HEK293 (cell line): ENCODE results near the gene PDE6B.

Source experiments
- CTCF ChIA-PET: fragments of 350-600 bp; formaldehyde crosslinking; extraction: SDS; loops from one replicate; lab custom pipeline; 2021; ENCODE audit warnings: antibody characterized with exemption; lab: Yijun Ruan, JAX
- POLR2A ChIA-PET: fragments of 300-600 bp; formaldehyde crosslinking; extraction: SDS; loops from one replicate; lab custom pipeline; 2020; ENCODE audit warnings: antibody characterized with exemption, inconsistent platforms; lab: Yijun Ruan, JAX
- H3K27ac ChIP-seq: fragments of 200-500 bp; sonication (Bioruptor generic); 2 replicates; pipeline ENCODE4 v1.5.1; 2014; ENCODE audit warnings: low read depth, low read length, control low read depth, inconsistent platforms; ENCODE audit errors: extremely low read depth
- H3K36me3 ChIP-seq, 2 experiments: fragments of 200-500 bp in 1 of 2; sonication (Bioruptor generic) in 1 of 2; 1 replicate in 1 of 2; 2 replicates in 1 of 2; pipeline ENCODE4 v1.5.1; 2014 to 2017; ENCODE audit warnings: inconsistent platforms in 2 of 2, low read length in 2 of 2; ENCODE audit not compliant: control insufficient read depth in 2 of 2, insufficient read depth in 1 of 2
- H3K4me1 ChIP-seq: fragments of 200-500 bp; sonication (Bioruptor generic); 2 replicates; pipeline ENCODE4 v1.5.1; 2014; ENCODE audit warnings: mild to moderate bottlenecking, low read length, inconsistent platforms; ENCODE audit not compliant: control insufficient read depth, insufficient read depth
- H3K4me3 ChIP-seq: 2 replicates; pipeline ENCODE4 v1.5.1; 2011; ENCODE audit warnings: low read depth, mild to moderate bottlenecking, control low read depth, low read length, moderate library complexity
- H3K9me3 ChIP-seq: fragments of 200-500 bp; sonication (Bioruptor generic); 2 replicates; pipeline ENCODE4 v1.5.1; 2014; ENCODE audit warnings: low read depth, low read length, inconsistent platforms; ENCODE audit not compliant: control insufficient read depth, insufficient read depth
- OVOL3 ChIP-seq: fragments of 450-650 bp; formaldehyde crosslinking; IDR thresholded peaks from 2 replicates; pipeline ENCODE4 v1.5.1; 2016; ENCODE audit warnings: missing biosample characterization, missing genetic modification characterization
- SP7 ChIP-seq: fragments of 450-650 bp; formaldehyde crosslinking; IDR thresholded peaks from 2 replicates; pipeline ENCODE4 v1.5.1; 2016; ENCODE audit warnings: missing biosample characterization, missing genetic modification characterization
- WT1 ChIP-seq: fragments of 450-650 bp; formaldehyde crosslinking; IDR thresholded peaks from 2 replicates; pipeline ENCODE4 v1.5.1; 2016; ENCODE audit warnings: missing biosample characterization, missing genetic modification characterization
- ZFP3 ChIP-seq: fragments of 450-650 bp; formaldehyde crosslinking; IDR thresholded peaks from 2 replicates; pipeline ENCODE4 v1.5.1; 2016; ENCODE audit warnings: low read depth, missing biosample characterization, missing genetic modification characterization
- ZIC2 ChIP-seq: fragments of 450-650 bp; formaldehyde crosslinking; IDR thresholded peaks from 2 replicates; pipeline ENCODE4 v1.5.1; 2016; ENCODE audit warnings: missing biosample characterization, missing genetic modification characterization
- ZNF114 ChIP-seq: fragments of 450-650 bp; formaldehyde crosslinking; IDR thresholded peaks from 2 replicates; pipeline ENCODE4 v1.5.0; 2017; ENCODE audit warnings: missing biosample characterization, missing genetic modification characterization
- ZNF266 ChIP-seq: fragments of 450-650 bp; formaldehyde crosslinking; IDR thresholded peaks from 2 replicates; pipeline ENCODE4 v1.5.1; 2016; ENCODE audit warnings: missing biosample characterization, missing genetic modification characterization, low read depth
- ZNF335 ChIP-seq: fragments of 450-650 bp; formaldehyde crosslinking; conservative IDR thresholded peaks from 2 replicates; pipeline ENCODE4 v1.5.1; 2016; ENCODE audit warnings: missing biosample characterization, missing genetic modification characterization
- ZNF341 ChIP-seq: fragments of 450-650 bp; formaldehyde crosslinking; IDR thresholded peaks from 2 replicates; pipeline ENCODE4; 2016; ENCODE audit warnings: low read depth, missing biosample characterization, missing genetic modification characterization
- ZNF561 ChIP-seq: fragments of 450-650 bp; IDR thresholded peaks from 2 replicates; pipeline ENCODE4 v1.5.1; 2018; ENCODE audit warnings: missing biosample characterization, missing genetic modification characterization, borderline replicate concordance
- ZNF596 ChIP-seq: fragments of 450-650 bp; IDR thresholded peaks from 2 replicates; pipeline ENCODE4 v1.5.0; 2018; ENCODE audit warnings: missing biosample characterization, mild to moderate bottlenecking, missing genetic modification characterization, moderate library complexity
- ZNF785 ChIP-seq: fragments of 450-650 bp; formaldehyde crosslinking; IDR thresholded peaks from 2 replicates; pipeline ENCODE4 v1.5.1; 2016; ENCODE audit warnings: missing biosample characterization, missing genetic modification characterization
- ZNF791 ChIP-seq: fragments of 450-650 bp; formaldehyde crosslinking; IDR thresholded peaks from 2 replicates; pipeline ENCODE4 v1.5.1; 2016; ENCODE audit warnings: missing biosample characterization, missing genetic modification characterization
- TF ChIP-seq, protein P1 (sequence below): IDR thresholded peaks from 2 replicates; pipeline ENCODE4 v1.6.1; 2011; ENCODE audit warnings: mild to moderate bottlenecking, low read depth, low read length, borderline replicate concordance
- TF ChIP-seq, protein P2 (sequence below): fragments of 450-650 bp; formaldehyde crosslinking; IDR thresholded peaks from 2 replicates; pipeline ENCODE4 v1.5.1; 2016; ENCODE audit warnings: missing biosample characterization, missing genetic modification characterization
- TF ChIP-seq, protein P3 (sequence below): fragments of 450-650 bp; formaldehyde crosslinking; IDR thresholded peaks from 2 replicates; pipeline ENCODE4 v1.5.1; 2016; ENCODE audit warnings: missing biosample characterization, missing genetic modification characterization
- TF ChIP-seq, protein P4 (sequence below): fragments of 450-650 bp; formaldehyde crosslinking; IDR thresholded peaks from 2 replicates; pipeline ENCODE4 v1.5.1; 2016; ENCODE audit warnings: missing biosample characterization, missing genetic modification characterization
- TF ChIP-seq, protein P5 (sequence below): fragments of 450-650 bp; formaldehyde crosslinking; IDR thresholded peaks from 2 replicates; pipeline ENCODE4 v1.5.1; 2016; ENCODE audit warnings: missing biosample characterization, missing genetic modification characterization
- TF ChIP-seq, protein P6 (sequence below): fragments of 450-650 bp; formaldehyde crosslinking; IDR thresholded peaks from 2 replicates; pipeline ENCODE4 v1.5.1; 2017; ENCODE audit warnings: missing biosample characterization, missing genetic modification characterization

PDE6B gene

DNA sequence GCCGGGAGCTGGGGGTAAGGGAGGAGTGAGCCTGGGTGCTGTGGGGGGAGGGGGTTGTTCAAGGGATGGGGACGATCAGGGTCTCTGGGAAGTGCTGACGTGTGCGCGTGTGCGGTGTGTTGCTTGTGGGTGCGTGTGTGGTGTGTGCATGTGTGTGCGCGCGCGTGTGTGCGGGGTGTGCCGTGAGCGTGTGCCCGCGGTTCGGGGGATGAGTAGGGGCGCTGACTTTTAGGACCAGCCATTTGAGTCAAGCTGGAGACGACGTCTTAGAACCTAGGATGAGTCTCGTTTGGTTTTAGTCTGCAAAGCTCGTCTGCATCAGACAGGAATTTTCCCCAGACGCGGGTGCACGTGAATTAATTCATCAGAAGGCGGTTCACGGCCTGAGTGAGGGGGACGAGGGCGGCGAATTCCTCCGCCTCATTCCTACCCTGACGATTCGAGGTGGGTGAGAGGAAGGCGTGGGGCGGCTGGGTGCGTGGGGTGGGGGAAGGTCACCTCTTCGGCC, 48.3 kb upstream of the PDE6B start (continued):
- peak; percentile 9; the same call in 1 of the 2 replicates for TF ChIP-seq WT1 (tag by site-specific recombination)
- TF ChIP-seq, protein P1, sequence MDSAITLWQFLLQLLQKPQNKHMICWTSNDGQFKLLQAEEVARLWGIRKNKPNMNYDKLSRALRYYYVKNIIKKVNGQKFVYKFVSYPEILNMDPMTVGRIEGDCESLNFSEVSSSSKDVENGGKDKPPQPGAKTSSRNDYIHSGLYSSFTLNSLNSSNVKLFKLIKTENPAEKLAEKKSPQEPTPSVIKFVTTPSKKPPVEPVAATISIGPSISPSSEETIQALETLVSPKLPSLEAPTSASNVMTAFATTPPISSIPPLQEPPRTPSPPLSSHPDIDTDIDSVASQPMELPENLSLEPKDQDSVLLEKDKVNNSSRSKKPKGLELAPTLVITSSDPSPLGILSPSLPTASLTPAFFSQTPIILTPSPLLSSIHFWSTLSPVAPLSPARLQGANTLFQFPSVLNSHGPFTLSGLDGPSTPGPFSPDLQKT: no peak
- TF ChIP-seq, all 188 proteins: peak for 16

DNA sequence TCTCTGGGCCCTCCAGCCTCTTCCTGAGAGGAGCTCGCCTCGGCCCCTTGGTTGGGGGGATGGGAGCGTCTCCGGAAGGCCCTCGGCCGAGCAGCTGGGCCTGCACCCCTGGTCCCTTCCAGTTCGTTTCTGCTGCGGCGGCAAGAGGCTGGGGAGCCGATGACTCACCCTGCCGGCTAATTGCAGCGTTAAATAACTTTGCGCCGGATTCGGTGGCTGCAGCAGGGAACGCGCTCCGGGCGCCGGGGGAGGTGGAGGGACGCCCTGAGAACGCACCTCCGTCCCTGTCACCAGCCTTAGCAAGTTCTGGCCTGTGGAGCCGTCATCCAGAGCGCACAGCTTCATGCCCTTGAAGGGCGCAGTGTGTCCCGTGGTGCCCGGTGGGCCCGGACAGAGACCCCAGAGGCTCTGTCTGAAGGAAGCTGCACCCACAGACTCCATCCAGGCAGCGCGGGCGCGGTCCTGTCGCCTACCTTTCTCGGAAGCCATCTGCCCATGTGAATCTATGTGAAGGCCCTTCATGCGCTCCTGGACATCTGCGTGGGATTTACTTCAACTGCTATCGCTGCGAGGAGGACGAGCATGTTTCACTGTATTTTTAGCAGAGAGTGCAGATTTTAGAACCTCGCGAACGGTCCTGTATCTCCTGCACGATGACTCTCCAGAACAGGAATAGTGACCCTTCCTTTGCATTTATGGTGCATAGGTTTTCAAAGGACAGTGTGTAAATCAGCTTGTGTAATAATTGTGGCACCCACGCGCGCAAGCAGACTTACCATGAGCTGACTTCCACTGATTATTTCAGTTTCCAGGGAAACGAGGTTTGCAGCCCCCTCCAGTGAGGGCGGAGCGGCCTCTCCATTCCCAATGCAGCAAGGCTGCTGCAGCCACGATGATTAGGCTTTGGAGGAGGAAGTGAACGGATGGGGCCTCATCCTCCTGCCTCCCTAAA, 47.6 kb upstream of the PDE6B start:
- H3K36me3 ChIP-seq: no peaks in the 10 kb centered on the region
- H3K9me3 ChIP-seq: no peaks in the 10 kb centered on the region
- ChIA-PET CTCF (interaction anchor here (0.7 kb wide), 1 partner anchor 25 kb away, joined by 3 read pairs; no protein-coding TSS in a partner anchor), POLR2A (no interaction called here)
- H3K27ac ChIP-seq: no peak overlapping the region; the same call in 1 of the 2 replicates
- no peaks in the 10 kb centered on the region; the same call in 1 of the 2 replicates for H3K4me1 ChIP-seq
- H3K4me3 ChIP-seq: no peak overlapping the region
- TF ChIP-seq, protein P2, sequence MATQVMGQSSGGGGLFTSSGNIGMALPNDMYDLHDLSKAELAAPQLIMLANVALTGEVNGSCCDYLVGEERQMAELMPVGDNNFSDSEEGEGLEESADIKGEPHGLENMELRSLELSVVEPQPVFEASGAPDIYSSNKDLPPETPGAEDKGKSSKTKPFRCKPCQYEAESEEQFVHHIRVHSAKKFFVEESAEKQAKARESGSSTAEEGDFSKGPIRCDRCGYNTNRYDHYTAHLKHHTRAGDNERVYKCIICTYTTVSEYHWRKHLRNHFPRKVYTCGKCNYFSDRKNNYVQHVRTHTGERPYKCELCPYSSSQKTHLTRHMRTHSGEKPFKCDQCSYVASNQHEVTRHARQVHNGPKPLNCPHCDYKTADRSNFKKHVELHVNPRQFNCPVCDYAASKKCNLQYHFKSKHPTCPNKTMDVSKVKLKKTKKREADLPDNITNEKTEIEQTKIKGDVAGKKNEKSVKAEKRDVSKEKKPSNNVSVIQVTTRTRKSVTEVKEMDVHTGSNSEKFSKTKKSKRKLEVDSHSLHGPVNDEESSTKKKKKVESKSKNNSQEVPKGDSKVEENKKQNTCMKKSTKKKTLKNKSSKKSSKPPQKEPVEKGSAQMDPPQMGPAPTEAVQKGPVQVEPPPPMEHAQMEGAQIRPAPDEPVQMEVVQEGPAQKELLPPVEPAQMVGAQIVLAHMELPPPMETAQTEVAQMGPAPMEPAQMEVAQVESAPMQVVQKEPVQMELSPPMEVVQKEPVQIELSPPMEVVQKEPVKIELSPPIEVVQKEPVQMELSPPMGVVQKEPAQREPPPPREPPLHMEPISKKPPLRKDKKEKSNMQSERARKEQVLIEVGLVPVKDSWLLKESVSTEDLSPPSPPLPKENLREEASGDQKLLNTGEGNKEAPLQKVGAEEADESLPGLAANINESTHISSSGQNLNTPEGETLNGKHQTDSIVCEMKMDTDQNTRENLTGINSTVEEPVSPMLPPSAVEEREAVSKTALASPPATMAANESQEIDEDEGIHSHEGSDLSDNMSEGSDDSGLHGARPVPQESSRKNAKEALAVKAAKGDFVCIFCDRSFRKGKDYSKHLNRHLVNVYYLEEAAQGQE (tag by site-specific recombination): no peak
- no peak for TF ChIP-seq ZNF785 (tag by site-specific recombination)
- TF ChIP-seq, protein P3, sequence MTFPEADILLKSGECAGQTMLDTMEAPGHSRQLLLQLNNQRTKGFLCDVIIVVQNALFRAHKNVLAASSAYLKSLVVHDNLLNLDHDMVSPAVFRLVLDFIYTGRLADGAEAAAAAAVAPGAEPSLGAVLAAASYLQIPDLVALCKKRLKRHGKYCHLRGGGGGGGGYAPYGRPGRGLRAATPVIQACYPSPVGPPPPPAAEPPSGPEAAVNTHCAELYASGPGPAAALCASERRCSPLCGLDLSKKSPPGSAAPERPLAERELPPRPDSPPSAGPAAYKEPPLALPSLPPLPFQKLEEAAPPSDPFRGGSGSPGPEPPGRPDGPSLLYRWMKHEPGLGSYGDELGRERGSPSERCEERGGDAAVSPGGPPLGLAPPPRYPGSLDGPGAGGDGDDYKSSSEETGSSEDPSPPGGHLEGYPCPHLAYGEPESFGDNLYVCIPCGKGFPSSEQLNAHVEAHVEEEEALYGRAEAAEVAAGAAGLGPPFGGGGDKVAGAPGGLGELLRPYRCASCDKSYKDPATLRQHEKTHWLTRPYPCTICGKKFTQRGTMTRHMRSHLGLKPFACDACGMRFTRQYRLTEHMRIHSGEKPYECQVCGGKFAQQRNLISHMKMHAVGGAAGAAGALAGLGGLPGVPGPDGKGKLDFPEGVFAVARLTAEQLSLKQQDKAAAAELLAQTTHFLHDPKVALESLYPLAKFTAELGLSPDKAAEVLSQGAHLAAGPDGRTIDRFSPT: no peak
- TF ChIP-seq ZNF341 (tag by site-specific recombination): 0 out of 2 replicates have a peak, but pooled peaks have one; percentile 15
- TF ChIP-seq, protein P4, sequence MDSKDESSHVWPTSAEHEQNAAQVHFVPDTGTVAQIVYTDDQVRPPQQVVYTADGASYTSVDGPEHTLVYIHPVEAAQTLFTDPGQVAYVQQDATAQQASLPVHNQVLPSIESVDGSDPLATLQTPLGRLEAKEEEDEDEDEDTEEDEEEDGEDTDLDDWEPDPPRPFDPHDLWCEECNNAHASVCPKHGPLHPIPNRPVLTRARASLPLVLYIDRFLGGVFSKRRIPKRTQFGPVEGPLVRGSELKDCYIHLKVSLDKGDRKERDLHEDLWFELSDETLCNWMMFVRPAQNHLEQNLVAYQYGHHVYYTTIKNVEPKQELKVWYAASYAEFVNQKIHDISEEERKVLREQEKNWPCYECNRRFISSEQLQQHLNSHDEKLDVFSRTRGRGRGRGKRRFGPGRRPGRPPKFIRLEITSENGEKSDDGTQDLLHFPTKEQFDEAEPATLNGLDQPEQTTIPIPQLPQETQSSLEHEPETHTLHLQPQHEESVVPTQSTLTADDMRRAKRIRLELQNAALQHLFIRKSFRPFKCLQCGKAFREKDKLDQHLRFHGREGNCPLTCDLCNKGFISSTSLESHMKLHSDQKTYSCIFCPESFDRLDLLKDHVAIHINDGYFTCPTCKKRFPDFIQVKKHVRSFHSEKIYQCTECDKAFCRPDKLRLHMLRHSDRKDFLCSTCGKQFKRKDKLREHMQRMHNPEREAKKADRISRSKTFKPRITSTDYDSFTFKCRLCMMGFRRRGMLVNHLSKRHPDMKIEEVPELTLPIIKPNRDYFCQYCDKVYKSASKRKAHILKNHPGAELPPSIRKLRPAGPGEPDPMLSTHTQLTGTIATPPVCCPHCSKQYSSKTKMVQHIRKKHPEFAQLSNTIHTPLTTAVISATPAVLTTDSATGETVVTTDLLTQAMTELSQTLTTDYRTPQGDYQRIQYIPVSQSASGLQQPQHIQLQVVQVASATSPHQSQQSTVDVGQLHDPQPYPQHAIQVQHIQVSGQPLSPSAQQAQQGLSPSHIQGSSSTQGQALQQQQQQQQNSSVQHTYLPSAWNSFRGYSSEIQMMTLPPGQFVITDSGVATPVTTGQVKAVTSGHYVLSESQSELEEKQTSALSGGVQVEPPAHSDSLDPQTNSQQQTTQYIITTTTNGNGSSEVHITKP (tag by site-specific recombination): peak; percentile 29; the same call in 1 of the 2 replicates
- TF ChIP-seq OVOL3: no peak
- no peak for TF ChIP-seq ZNF266 (tag by site-specific recombination)
- TF ChIP-seq, protein P5, sequence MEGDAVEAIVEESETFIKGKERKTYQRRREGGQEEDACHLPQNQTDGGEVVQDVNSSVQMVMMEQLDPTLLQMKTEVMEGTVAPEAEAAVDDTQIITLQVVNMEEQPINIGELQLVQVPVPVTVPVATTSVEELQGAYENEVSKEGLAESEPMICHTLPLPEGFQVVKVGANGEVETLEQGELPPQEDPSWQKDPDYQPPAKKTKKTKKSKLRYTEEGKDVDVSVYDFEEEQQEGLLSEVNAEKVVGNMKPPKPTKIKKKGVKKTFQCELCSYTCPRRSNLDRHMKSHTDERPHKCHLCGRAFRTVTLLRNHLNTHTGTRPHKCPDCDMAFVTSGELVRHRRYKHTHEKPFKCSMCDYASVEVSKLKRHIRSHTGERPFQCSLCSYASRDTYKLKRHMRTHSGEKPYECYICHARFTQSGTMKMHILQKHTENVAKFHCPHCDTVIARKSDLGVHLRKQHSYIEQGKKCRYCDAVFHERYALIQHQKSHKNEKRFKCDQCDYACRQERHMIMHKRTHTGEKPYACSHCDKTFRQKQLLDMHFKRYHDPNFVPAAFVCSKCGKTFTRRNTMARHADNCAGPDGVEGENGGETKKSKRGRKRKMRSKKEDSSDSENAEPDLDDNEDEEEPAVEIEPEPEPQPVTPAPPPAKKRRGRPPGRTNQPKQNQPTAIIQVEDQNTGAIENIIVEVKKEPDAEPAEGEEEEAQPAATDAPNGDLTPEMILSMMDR: no peak
- TF ChIP-seq ZIC2 (tag by site-specific recombination): peak; percentile 65
- no peak for TF ChIP-seq ZNF335 (tag by site-specific recombination)
- TF ChIP-seq ZNF596 (tag by site-specific recombination): no peak
- no peak for TF ChIP-seq ZNF791 (tag by site-specific recombination)
- TF ChIP-seq, protein P6, sequence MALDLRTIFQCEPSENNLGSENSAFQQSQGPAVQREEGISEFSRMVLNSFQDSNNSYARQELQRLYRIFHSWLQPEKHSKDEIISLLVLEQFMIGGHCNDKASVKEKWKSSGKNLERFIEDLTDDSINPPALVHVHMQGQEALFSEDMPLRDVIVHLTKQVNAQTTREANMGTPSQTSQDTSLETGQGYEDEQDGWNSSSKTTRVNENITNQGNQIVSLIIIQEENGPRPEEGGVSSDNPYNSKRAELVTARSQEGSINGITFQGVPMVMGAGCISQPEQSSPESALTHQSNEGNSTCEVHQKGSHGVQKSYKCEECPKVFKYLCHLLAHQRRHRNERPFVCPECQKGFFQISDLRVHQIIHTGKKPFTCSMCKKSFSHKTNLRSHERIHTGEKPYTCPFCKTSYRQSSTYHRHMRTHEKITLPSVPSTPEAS (tag by site-specific recombination): no peak
- TF ChIP-seq ZFP3 (tag by site-specific recombination): no peak
- TF ChIP-seq ZNF561 (tag by site-specific recombination): no peak
- TF ChIP-seq SP7 (tag by site-specific recombination): peak; percentile 57; the same call in 1 of the 2 replicates
- no peak for TF ChIP-seq ZNF114
